HepG2 (cell line): ENCODE measurements around the gene SPOP. TPM values are rescaled to one million over a fixed set of nuclear protein-coding genes. Genes with fewer than 3 reads are reported as not detected.

ENCODE experiments used
- DNMT3B ChIP-seq: conservative IDR thresholded peaks from 2 replicates; pipeline ENCODE4 v1.6.1; 2016; ENCODE audit warnings: missing biosample characterization, control low read depth
- HOXA3 ChIP-seq: sonication (generic); formaldehyde crosslinking; IDR thresholded peaks from 2 replicates; pipeline ENCODE4 v1.5.0; 2020; ENCODE audit warnings: missing genetic modification reagents
- MYC ChIP-seq: sonication (generic); formaldehyde crosslinking; IDR thresholded peaks from 2 replicates; pipeline ENCODE4 v1.9.0; 2021; ENCODE audit warnings: missing genetic modification reagents, borderline replicate concordance
- NONO ChIP-seq, 2 experiments: fragments of 450-650 bp in 1 of 2; sonication (generic) in 1 of 2; formaldehyde crosslinking in 1 of 2; IDR thresholded peaks in 1 of 2; conservative IDR thresholded peaks in 1 of 2; 2 replicates each; pipeline versions ENCODE4 v1.6.1 to v1.8.0; 2017 to 2022; ENCODE audit warnings: mild to moderate bottlenecking in 1 of 2, missing genetic modification reagents in 1 of 2, moderate library complexity in 1 of 2
- PTBP1 ChIP-seq: fragments of 200-400 bp; formaldehyde crosslinking; IDR thresholded peaks from 2 replicates; pipeline ENCODE4 v1.6.1; 2018; ENCODE audit warnings: low read length, low read depth; ENCODE audit not compliant: poor library complexity, severe bottlenecking
- SMAD3 ChIP-seq: sonication (generic); formaldehyde crosslinking; IDR thresholded peaks from 2 replicates; pipeline ENCODE4 v1.4.0; 2020; ENCODE audit warnings: missing genetic modification reagents
- SRSF1 ChIP-seq: fragments of 200-400 bp; formaldehyde crosslinking; optimal IDR thresholded peaks from 2 replicates; pipeline ENCODE3; 2017; ENCODE audit warnings: mild to moderate bottlenecking, low read depth, low read length, moderate library complexity
- THAP11 ChIP-seq: IDR thresholded peaks from 2 replicates; pipeline ENCODE4 v1.6.1; 2016; ENCODE audit warnings: missing biosample characterization, missing genetic modification reagents
- ZFP36L2 ChIP-seq: sonication (generic); formaldehyde crosslinking; IDR thresholded peaks from 2 replicates; pipeline ENCODE4 v1.4.0; 2020; ENCODE audit warnings: missing genetic modification reagents
- ZMAT3 ChIP-seq: sonication (generic); formaldehyde crosslinking; conservative IDR thresholded peaks from 2 replicates; pipeline ENCODE4 v1.7.0; 2021; ENCODE audit warnings: missing genetic modification reagents
- ZNF644 ChIP-seq: IDR thresholded peaks from 2 replicates; pipeline ENCODE4 v1.6.1; 2016; ENCODE audit warnings: low read depth
- ZNF652 ChIP-seq: IDR thresholded peaks from 2 replicates; pipeline ENCODE4 v1.6.1; 2016; ENCODE audit warnings: low read depth, borderline replicate concordance
- ZNF766 ChIP-seq: sonication (generic); formaldehyde crosslinking; IDR thresholded peaks from 2 replicates; pipeline ENCODE4 v1.5.0; 2020; ENCODE audit warnings: missing genetic modification reagents, borderline replicate concordance
- ZNF883 ChIP-seq: sonication (generic); formaldehyde crosslinking; IDR thresholded peaks from 2 replicates; pipeline ENCODE4 v1.5.1; 2020; ENCODE audit warnings: mild to moderate bottlenecking, missing genetic modification reagents; ENCODE audit errors: not compliant biosample characterization
- polyA plus RNA-seq, 8 experiments: library from polyadenylated mRNA; depleted of rRNA in 3 of 8; stranded (reverse) in 7 of 8; unstranded in 1 of 8; fragments of >200 nt; fragmentation: Illumina TruSeq in 4 of 8; extraction: Trizol in 4 of 8; gene quantifications; 2 replicates each; pipeline versions ENCODE4 v1.2.1 to v1.2.3, GENCODE V29; 2011 to 2016; ENCODE audit warnings: low read depth in 4 of 8, missing spikeins in 1 of 8, mixed read lengths in 1 of 8; ENCODE audit not compliant: insufficient read depth in 1 of 8
- total RNA-seq, 5 experiments: library from RNA; depleted of rRNA; stranded (reverse); fragments of >200 nt; fragmentation: Illumina TruSeq; extraction: Trizol; gene quantifications; 2 replicates each; pipeline ENCODE4 v1.2.3, GENCODE V29; 2016; ENCODE audit warnings: low read depth in 1 of 5
- TF ChIP-seq, protein P1 (sequence below): IDR thresholded peaks from 2 replicates; pipeline ENCODE4 v1.6.1; 2016; ENCODE audit warnings: mild to moderate bottlenecking
- TF ChIP-seq, protein P2 (sequence below): sonication (generic); IDR thresholded peaks from 2 replicates; pipeline ENCODE4 v1.6.1; 2016; ENCODE audit warnings: low read depth, borderline replicate concordance
- TF ChIP-seq, protein P3 (sequence below): sonication (generic); formaldehyde crosslinking; IDR thresholded peaks from 2 replicates; pipeline ENCODE4 v1.5.1; 2020; ENCODE audit warnings: mild to moderate bottlenecking, moderate library complexity, missing genetic modification reagents
- TF ChIP-seq, protein P4 (sequence below), 2 experiments: sonication (generic) in 1 of 2; formaldehyde crosslinking in 1 of 2; IDR thresholded peaks; 2 replicates each; pipeline versions ENCODE4 v1.5.1 to v1.6.1; 2011 to 2020; ENCODE audit warnings: borderline replicate concordance in 1 of 2, low read depth in 1 of 2, low read length in 1 of 2, mild to moderate bottlenecking in 1 of 2, missing genetic modification reagents in 1 of 2, moderate library complexity in 1 of 2

The SPOP gene
- total and polyA plus RNA-seq, 2 of the 13 experiments (the other 11 are each of a cell fraction or from before 2014, with no cell fraction given), result 52.8 to 60.8 TPM

DNA sequence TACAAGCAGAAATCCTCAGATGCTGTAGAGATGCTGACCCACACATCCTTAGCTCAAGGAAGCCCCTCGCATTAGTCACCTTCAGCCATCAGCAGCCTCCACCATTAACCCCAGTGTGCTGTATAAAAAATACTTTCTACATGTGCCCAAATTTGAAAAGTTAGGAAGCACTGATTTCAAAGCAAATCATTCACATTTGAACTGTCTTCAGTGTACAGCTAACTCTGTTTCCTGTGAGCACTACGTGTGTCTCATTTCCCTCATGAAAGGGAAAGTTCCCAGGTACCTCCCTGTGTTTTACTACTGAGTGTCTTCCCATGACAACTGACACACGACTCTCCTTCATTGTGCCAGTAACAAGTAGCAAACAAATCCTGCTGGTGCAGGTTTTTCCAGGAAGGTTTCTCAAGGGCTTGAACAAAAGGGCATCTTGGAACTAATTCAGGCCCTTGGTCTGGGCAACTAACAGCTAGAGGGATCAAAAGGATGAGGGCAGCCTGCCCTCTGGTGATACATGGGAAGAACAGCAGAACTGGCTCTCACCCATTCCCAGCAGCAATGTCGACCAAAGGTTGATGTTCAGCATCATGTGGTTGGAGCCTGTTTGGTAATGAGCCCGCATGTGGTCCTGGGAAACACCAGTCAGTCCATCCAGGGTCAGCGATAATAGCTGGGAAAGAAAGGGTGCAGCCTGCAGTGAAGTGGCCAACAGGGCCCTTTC is 25.8 kb upstream of the SPOP start (continued):
- TF ChIP-seq, protein P1, sequence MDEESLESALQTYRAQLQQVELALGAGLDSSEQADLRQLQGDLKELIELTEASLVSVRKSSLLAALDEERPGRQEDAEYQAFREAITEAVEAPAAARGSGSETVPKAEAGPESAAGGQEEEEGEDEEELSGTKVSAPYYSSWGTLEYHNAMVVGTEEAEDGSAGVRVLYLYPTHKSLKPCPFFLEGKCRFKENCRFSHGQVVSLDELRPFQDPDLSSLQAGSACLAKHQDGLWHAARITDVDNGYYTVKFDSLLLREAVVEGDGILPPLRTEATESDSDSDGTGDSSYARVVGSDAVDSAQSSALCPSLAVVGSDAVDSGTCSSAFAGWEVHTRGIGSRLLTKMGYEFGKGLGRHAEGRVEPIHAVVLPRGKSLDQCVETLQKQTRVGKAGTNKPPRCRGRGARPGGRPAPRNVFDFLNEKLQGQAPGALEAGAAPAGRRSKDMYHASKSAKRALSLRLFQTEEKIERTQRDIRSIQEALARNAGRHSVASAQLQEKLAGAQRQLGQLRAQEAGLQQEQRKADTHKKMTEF (CRISPR knock-in tag), result no peak
- no peak for TF ChIP-seq DNMT3B (CRISPR knock-in tag)
- peak; percentile 88 for TF ChIP-seq ZNF652
- TF ChIP-seq ZMAT3, result no peak
- TF ChIP-seq ZNF766, result peak; percentile 39; the same call in 1 of the 2 replicates
- peak; percentile 52; the same call in 1 of the 2 replicates for TF ChIP-seq ZNF644 (CRISPR knock-in tag)
- TF ChIP-seq THAP11 (CRISPR knock-in tag), result peak; percentile 32; the same call in 1 of the 2 replicates
- TF ChIP-seq ZFP36L2 (CRISPR knock-in tag), result no peak
- TF ChIP-seq SMAD3, result no peak
- TF ChIP-seq SRSF1, result no peak
- peak; percentile 60 for TF ChIP-seq ZNF883
- no peak for TF ChIP-seq NONO (IDR thresholded peaks at IDR 0.05)
- peak; percentile 36; the same call in 1 of the 2 replicates for TF ChIP-seq NONO (CRISPR knock-in tag; conservative IDR thresholded peaks at IDR 0.05)
- TF ChIP-seq, protein P2, sequence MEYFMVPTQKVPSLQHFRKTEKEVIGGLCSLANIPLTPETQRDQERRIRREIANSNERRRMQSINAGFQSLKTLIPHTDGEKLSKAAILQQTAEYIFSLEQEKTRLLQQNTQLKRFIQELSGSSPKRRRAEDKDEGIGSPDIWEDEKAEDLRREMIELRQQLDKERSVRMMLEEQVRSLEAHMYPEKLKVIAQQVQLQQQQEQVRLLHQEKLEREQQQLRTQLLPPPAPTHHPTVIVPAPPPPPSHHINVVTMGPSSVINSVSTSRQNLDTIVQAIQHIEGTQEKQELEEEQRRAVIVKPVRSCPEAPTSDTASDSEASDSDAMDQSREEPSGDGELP, result peak; percentile 58; the same call in 1 of the 2 replicates
- peak; percentile 77; the same call in 1 of the 2 replicates for TF ChIP-seq MYC (CRISPR knock-in tag)
- TF ChIP-seq, protein P3, sequence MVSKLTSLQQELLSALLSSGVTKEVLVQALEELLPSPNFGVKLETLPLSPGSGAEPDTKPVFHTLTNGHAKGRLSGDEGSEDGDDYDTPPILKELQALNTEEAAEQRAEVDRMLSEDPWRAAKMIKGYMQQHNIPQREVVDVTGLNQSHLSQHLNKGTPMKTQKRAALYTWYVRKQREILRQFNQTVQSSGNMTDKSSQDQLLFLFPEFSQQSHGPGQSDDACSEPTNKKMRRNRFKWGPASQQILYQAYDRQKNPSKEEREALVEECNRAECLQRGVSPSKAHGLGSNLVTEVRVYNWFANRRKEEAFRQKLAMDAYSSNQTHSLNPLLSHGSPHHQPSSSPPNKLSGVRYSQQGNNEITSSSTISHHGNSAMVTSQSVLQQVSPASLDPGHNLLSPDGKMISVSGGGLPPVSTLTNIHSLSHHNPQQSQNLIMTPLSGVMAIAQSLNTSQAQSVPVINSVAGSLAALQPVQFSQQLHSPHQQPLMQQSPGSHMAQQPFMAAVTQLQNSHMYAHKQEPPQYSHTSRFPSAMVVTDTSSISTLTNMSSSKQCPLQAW, result peak; percentile 69; the same call in 1 of the 2 replicates
- peak; percentile 75; the same call in 1 of the 2 replicates for TF ChIP-seq HOXA3 (CRISPR knock-in tag)
- TF ChIP-seq PTBP1, result no peak
- TF ChIP-seq, protein P4, sequence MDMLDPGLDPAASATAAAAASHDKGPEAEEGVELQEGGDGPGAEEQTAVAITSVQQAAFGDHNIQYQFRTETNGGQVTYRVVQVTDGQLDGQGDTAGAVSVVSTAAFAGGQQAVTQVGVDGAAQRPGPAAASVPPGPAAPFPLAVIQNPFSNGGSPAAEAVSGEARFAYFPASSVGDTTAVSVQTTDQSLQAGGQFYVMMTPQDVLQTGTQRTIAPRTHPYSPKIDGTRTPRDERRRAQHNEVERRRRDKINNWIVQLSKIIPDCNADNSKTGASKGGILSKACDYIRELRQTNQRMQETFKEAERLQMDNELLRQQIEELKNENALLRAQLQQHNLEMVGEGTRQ (IDR thresholded peaks at IDR 0.05; ENCODE audit: low read depth, low read length), result peak; percentile 59; the same call in 1 of the 2 replicates
- TF ChIP-seq, protein P4 (CRISPR knock-in tag; IDR thresholded peaks at IDR 0.05; ENCODE audit: borderline replicate concordance), result peak; percentile 37; the same call in 1 of the 2 replicates
